ENCODE measurements around the gene DAAM1.

GRCh38 chr14:59215322-59215721 is 26.9 kb downstream of the DAAM1 start:
- no peak for TF ChIP-seq CTCF (conservative IDR thresholded peaks at IDR 0.05 in 1 of 2, IDR thresholded peaks at IDR 0.05 in 1 of 2; ENCODE audit: extremely low read depth in 1 of 2, insufficient read depth in 1 of 2, low read depth in 1 of 2, low read length in 2 of 2)
- TF ChIP-seq EZH2 (IDR thresholded peaks at IDR 0.05; ENCODE audit: borderline replicate concordance, low read length): no peak
